Measurements from ENCODE around the gene VIPR2. TPM values are rescaled to one million over a fixed set of nuclear protein-coding genes. Genes with fewer than 3 reads are reported as not detected.

The VIPR2 gene
- total and polyA plus RNA-seq, 2 experiments from 2014 or later, result 1.3 to 2.7 TPM

DNA sequence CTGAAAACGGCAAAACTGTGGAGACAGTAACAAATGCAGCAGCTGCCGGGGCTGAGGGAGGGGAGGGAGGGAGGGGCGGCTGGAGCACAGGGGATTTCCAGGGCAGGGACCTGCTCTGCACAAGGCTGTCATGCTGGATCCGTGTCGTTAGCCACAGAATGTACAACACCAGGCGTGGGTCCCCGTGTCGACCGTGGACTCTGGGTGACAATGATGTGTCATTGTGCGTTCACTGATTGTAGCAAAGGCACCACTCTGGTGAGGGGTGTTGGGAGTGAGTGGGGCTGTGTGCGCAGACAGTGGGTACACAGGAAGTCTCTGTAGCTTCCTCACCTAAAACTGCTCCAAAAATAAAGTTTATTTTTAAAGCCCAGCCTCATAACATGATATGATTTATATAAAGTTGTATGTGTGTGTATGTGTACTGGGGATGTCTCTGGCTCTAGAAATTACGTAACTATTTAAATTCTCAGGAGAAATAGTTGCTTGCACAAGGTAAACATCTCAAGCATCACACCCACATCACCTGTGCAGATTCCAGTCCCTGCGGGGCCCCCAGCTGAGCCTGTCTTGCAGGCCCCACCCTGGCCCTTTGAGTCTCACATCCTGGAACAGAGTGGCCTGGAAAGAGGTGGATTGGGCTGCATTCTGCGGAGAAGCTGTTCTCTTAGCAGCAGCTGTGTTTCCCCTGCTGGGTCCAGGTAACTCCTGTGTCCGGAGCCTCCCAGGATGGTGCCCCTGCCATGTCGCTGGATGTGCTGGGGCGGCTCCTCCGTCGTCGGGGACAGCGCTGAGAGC, 152.6 kb downstream of the VIPR2 start (continued):
- no peak for TF ChIP-seq ZNF331 (CRISPR knock-in tag; IDR thresholded peaks at IDR 0.05; ENCODE audit: low read depth)

GRCh38 chr7:158988996-158989395, 155.7 kb downstream of the VIPR2 start:
- no peak for DNase-seq (ENCODE audit: low spot score)
- Histone ChIP-seq H3K4me3 (no peak overlapping the region), H3K9me2 (ENCODE audit: insufficient read depth) (no peaks in the 10 kb centered on the region), H3K36me3 (ENCODE audit: insufficient read depth) (no peaks in the 10 kb centered on the region), H3K4me1 (ENCODE audit: insufficient read depth) (no peaks in the 10 kb centered on the region), H3K27me3 (ENCODE audit: insufficient read depth) (peaks cover 23% of the 10 kb centered on the region), H3F3A (replicated peaks; ENCODE audit: low read depth) (no peaks in the 10 kb centered on the region), H3K4me2 (no peak overlapping the region), H2AFZ (no peak overlapping the region), H4K20me1 (replicated peaks; ENCODE audit: insufficient read depth) (no peaks in the 10 kb centered on the region), H3K79me2 (replicated peaks; ENCODE audit: insufficient read depth) (no peaks in the 10 kb centered on the region), H3K27ac (ENCODE audit: low read depth) (no peak overlapping the region)
- peaks cover 15% of the 10 kb centered on the region for H3K9me3 Mint-ChIP-seq
- peaks cover 3% of the 10 kb centered on the region for H3K27me3 Mint-ChIP-seq (ENCODE audit: insufficient read depth, low read depth, poor library complexity)
- no peak overlapping the region for H3K4me3 Mint-ChIP-seq
- no peaks in the 10 kb centered on the region for H3K4me1 Mint-ChIP-seq
- H3K27ac Mint-ChIP-seq, result no peak overlapping the region
- ATAC-seq, result no peak
- TF ChIP-seq EZH2 (IDR thresholded peaks at IDR 0.05; ENCODE audit: low read depth, unreplicated experiment) (no peak), ZNF331 (CRISPR knock-in tag; IDR thresholded peaks at IDR 0.05; ENCODE audit: low read depth) (no peak), NANOG (IDR thresholded peaks at IDR 0.05; ENCODE audit: borderline replicate concordance) (no peak), POLR2AphosphoS5 (IDR thresholded peaks at IDR 0.05; ENCODE audit: low read depth) (no peak), STAT1 (IDR thresholded peaks at IDR 0.05; ENCODE audit: unreplicated experiment) (no peak), ETS1 (IDR thresholded peaks at IDR 0.05) (no peak), EZH2phosphoT487 (IDR thresholded peaks at IDR 0.05; ENCODE audit: unreplicated experiment) (no peak)
- TF ChIP-seq, protein P1, sequence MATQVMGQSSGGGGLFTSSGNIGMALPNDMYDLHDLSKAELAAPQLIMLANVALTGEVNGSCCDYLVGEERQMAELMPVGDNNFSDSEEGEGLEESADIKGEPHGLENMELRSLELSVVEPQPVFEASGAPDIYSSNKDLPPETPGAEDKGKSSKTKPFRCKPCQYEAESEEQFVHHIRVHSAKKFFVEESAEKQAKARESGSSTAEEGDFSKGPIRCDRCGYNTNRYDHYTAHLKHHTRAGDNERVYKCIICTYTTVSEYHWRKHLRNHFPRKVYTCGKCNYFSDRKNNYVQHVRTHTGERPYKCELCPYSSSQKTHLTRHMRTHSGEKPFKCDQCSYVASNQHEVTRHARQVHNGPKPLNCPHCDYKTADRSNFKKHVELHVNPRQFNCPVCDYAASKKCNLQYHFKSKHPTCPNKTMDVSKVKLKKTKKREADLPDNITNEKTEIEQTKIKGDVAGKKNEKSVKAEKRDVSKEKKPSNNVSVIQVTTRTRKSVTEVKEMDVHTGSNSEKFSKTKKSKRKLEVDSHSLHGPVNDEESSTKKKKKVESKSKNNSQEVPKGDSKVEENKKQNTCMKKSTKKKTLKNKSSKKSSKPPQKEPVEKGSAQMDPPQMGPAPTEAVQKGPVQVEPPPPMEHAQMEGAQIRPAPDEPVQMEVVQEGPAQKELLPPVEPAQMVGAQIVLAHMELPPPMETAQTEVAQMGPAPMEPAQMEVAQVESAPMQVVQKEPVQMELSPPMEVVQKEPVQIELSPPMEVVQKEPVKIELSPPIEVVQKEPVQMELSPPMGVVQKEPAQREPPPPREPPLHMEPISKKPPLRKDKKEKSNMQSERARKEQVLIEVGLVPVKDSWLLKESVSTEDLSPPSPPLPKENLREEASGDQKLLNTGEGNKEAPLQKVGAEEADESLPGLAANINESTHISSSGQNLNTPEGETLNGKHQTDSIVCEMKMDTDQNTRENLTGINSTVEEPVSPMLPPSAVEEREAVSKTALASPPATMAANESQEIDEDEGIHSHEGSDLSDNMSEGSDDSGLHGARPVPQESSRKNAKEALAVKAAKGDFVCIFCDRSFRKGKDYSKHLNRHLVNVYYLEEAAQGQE (IDR thresholded peaks at IDR 0.05; ENCODE audit: unreplicated experiment), result no peak
- H3K36me3 Mint-ChIP-seq (ENCODE audit: low read depth), result peaks cover 7% of the 10 kb centered on the region

Data from GM23338 (cell line).